Liver (tissue), 3 donors: ENCODE results near the gene BCKDHB.

ENCODE experiments used
- JUND ChIP-seq, 2 donors: IDR thresholded peaks; 2 replicates each; pipeline ENCODE4 v1.6.1; 2016; ENCODE audit warnings: antibody characterized with exemption in 2 of 2
- TF ChIP-seq, protein P1 (sequence below): fragments of 150-350 bp; IDR thresholded peaks from 2 replicates; pipeline ENCODE4 v1.5.1; 2017; ENCODE audit warnings: improper control_type of control experiment, low read depth, low read length; ENCODE audit not compliant: missing input control
- TF ChIP-seq, protein P2 (sequence below): IDR thresholded peaks from 2 replicates; pipeline ENCODE4 v1.6.1; 2016; ENCODE audit warnings: antibody characterized with exemption, mild to moderate bottlenecking
- donor health status: healthy.
- donor health status: healthy.

DNA sequence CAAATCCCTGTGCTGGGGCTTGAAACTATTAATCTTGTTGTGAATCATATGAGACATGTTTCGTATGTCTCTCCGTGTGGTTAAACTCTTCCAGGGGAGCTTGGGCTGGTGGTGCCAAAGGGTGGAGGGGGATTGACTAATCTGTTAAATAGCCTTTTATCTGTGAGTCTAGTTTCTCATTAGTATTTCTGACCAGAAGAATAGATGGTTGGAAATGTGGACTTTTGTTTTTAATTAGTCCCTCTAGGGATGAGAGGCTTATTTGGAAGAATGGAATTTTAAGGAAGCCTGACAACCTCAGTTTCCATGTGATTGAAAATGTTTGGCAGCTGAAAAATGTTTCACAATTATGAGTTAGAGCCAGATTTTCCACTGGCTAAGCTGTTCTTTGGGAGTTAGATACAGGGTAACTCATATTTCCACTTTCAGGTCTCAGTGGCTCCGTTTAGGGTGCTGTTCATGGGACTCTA is 117.3 kb downstream of the BCKDHB start:
- TF ChIP-seq, protein P1, sequence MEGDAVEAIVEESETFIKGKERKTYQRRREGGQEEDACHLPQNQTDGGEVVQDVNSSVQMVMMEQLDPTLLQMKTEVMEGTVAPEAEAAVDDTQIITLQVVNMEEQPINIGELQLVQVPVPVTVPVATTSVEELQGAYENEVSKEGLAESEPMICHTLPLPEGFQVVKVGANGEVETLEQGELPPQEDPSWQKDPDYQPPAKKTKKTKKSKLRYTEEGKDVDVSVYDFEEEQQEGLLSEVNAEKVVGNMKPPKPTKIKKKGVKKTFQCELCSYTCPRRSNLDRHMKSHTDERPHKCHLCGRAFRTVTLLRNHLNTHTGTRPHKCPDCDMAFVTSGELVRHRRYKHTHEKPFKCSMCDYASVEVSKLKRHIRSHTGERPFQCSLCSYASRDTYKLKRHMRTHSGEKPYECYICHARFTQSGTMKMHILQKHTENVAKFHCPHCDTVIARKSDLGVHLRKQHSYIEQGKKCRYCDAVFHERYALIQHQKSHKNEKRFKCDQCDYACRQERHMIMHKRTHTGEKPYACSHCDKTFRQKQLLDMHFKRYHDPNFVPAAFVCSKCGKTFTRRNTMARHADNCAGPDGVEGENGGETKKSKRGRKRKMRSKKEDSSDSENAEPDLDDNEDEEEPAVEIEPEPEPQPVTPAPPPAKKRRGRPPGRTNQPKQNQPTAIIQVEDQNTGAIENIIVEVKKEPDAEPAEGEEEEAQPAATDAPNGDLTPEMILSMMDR, result no peak
- no peak for TF ChIP-seq JUND (IDR thresholded peaks at IDR 0.05)
- TF ChIP-seq, protein P2, sequence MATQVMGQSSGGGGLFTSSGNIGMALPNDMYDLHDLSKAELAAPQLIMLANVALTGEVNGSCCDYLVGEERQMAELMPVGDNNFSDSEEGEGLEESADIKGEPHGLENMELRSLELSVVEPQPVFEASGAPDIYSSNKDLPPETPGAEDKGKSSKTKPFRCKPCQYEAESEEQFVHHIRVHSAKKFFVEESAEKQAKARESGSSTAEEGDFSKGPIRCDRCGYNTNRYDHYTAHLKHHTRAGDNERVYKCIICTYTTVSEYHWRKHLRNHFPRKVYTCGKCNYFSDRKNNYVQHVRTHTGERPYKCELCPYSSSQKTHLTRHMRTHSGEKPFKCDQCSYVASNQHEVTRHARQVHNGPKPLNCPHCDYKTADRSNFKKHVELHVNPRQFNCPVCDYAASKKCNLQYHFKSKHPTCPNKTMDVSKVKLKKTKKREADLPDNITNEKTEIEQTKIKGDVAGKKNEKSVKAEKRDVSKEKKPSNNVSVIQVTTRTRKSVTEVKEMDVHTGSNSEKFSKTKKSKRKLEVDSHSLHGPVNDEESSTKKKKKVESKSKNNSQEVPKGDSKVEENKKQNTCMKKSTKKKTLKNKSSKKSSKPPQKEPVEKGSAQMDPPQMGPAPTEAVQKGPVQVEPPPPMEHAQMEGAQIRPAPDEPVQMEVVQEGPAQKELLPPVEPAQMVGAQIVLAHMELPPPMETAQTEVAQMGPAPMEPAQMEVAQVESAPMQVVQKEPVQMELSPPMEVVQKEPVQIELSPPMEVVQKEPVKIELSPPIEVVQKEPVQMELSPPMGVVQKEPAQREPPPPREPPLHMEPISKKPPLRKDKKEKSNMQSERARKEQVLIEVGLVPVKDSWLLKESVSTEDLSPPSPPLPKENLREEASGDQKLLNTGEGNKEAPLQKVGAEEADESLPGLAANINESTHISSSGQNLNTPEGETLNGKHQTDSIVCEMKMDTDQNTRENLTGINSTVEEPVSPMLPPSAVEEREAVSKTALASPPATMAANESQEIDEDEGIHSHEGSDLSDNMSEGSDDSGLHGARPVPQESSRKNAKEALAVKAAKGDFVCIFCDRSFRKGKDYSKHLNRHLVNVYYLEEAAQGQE, result no peak
